CD14-positive monocyte (primary cell): ENCODE results near the gene PROB1. TPM values are rescaled to one million over a fixed set of nuclear protein-coding genes. Genes with fewer than 3 reads are reported as not detected.
"Not testable (repeated sequence)": the region's sequence is repeated elsewhere in the genome, so short reads cannot be mapped to it uniquely, and the experiment has no call there.

Source experiments
- DNase-seq, 3 donors: peaks; one replicate each; pipeline ENCODE4 v3.0.0-alpha.2; 2011 to 2022
- H2AFZ ChIP-seq: 2 replicates; pipeline ENCODE4 v1.6.0; 2012; ENCODE audit warnings: mild to moderate bottlenecking, low read depth, low read length, inconsistent platforms; ENCODE audit not compliant: insufficient read depth, poor library complexity, severe bottlenecking
- H3K27ac ChIP-seq, 2 donors: 1 replicate in 1 of 2; 2 replicates in 1 of 2; pipeline ENCODE4 v1.5.1; 2012 to 2013; ENCODE audit warnings: low read length in 2 of 2, control low read depth in 1 of 2, inconsistent platforms in 1 of 2, low read depth in 1 of 2, mild to moderate bottlenecking in 1 of 2
- H3K27me3 ChIP-seq, 2 donors: one replicate each; pipeline versions ENCODE4 v1.6.0 to v1.6.1; 2011 to 2013; ENCODE audit warnings: low read length in 2 of 2; ENCODE audit not compliant: control insufficient read depth in 2 of 2, insufficient read depth in 2 of 2
- H3K36me3 ChIP-seq, 2 donors: replicated peaks in 1 of 2; 1 replicate in 1 of 2; 2 replicates in 1 of 2; pipeline versions ENCODE4 v1.5.1 to v1.6.1; 2012 to 2013; ENCODE audit warnings: low read length in 2 of 2, control low read depth in 1 of 2, inconsistent platforms in 1 of 2, mild to moderate bottlenecking in 1 of 2; ENCODE audit not compliant: insufficient read depth in 2 of 2, control insufficient read depth in 1 of 2
- H3K4me1 ChIP-seq, 2 donors: 1 replicate in 1 of 2; 2 replicates in 1 of 2; pipeline versions ENCODE4 v1.5.1 to v1.6.1; 2012 to 2013; ENCODE audit warnings: low read length in 2 of 2, control low read depth in 1 of 2, inconsistent platforms in 1 of 2, mild to moderate bottlenecking in 1 of 2, moderate library complexity in 1 of 2; ENCODE audit not compliant: insufficient read depth in 2 of 2, control insufficient read depth in 1 of 2
- H3K4me2 ChIP-seq: replicated peaks from 2 replicates; pipeline ENCODE3; 2012; ENCODE audit warnings: low read length, moderate library complexity, mild to moderate bottlenecking; ENCODE audit not compliant: poor library complexity, severe bottlenecking; ENCODE audit errors: extremely low read depth
- H3K4me3 ChIP-seq, 3 experiments: fragments of 200-600 bp in 1 of 3; sonication (generic) in 1 of 3; replicated peaks in 1 of 3; 1 replicate in 2 of 3; 2 replicates in 1 of 3; pipeline ENCODE4 v1.5.1; 2011 to 2013; ENCODE audit warnings: low read length in 3 of 3, mild to moderate bottlenecking in 3 of 3, control low read depth in 2 of 3, low read depth in 2 of 3, inconsistent platforms in 1 of 3, moderate library complexity in 1 of 3
- H3K79me2 ChIP-seq: 2 replicates; pipeline ENCODE4 v1.6.0; 2012; ENCODE audit warnings: mild to moderate bottlenecking, control low read depth, inconsistent platforms, low read length, moderate library complexity; ENCODE audit not compliant: insufficient read depth
- H3K9ac ChIP-seq: 2 replicates; pipeline ENCODE4 v1.6.0; 2017; ENCODE audit warnings: low read length, mild to moderate bottlenecking; ENCODE audit not compliant: insufficient read depth, poor library complexity, severe bottlenecking
- H3K9me3 ChIP-seq, 2 donors: replicated peaks in 1 of 2; 1 replicate in 1 of 2; 2 replicates in 1 of 2; pipeline versions ENCODE4 v1.5.1 to v1.6.1; 2012 to 2013; ENCODE audit warnings: low read length in 2 of 2, control low read depth in 1 of 2; ENCODE audit not compliant: control insufficient read depth in 1 of 2, insufficient read depth in 1 of 2
- H4K20me1 ChIP-seq: 2 replicates; pipeline ENCODE4 v1.6.0; 2012; ENCODE audit warnings: mild to moderate bottlenecking, low read length, control low read depth, moderate library complexity; ENCODE audit not compliant: insufficient read depth
- H3K27ac Mint-ChIP-seq, 7 donors: one replicate each; pipeline ENCODE4 v1.8.0; 2020; ENCODE audit warnings: mild to moderate bottlenecking in 7 of 7, mixed read lengths in 7 of 7, moderate library complexity in 6 of 7, inconsistent platforms in 2 of 7
- H3K27me3 Mint-ChIP-seq, 3 donors: one replicate each; pipeline ENCODE4 v1.8.0; 2021 to 2022; ENCODE audit warnings: low read depth in 3 of 3, mild to moderate bottlenecking in 3 of 3, mixed read lengths in 3 of 3, moderate library complexity in 3 of 3, inconsistent platforms in 1 of 3
- H3K36me3 Mint-ChIP-seq, 2 donors: one replicate each; pipeline ENCODE4 v1.8.0; 2020; ENCODE audit warnings: mixed read lengths in 2 of 2, inconsistent platforms in 1 of 2, mild to moderate bottlenecking in 1 of 2
- H3K4me1 Mint-ChIP-seq: one replicate; pipeline ENCODE4 v1.8.0; 2020; ENCODE audit warnings: mild to moderate bottlenecking, mixed read lengths
- H3K4me3 Mint-ChIP-seq, 2 donors: one replicate each; pipeline ENCODE4 v1.8.0; 2020; ENCODE audit warnings: mild to moderate bottlenecking in 2 of 2, mixed read lengths in 2 of 2, moderate library complexity in 1 of 2
- H3K9me3 Mint-ChIP-seq, 7 donors: one replicate each; pipeline ENCODE4 v1.8.0; 2020 to 2022; ENCODE audit warnings: mixed read lengths in 7 of 7, mild to moderate bottlenecking in 6 of 7, moderate library complexity in 6 of 7, inconsistent platforms in 2 of 7
- CTCF ChIP-seq: fragments of 200-600 bp; IDR thresholded peaks from one replicate; pipeline ENCODE4 v1.8.0; 2022; ENCODE audit warnings: antibody characterized with exemption, mild to moderate bottlenecking
- WGBS: methylation state at CpG from one replicate; pipeline ENCODE4 v1.1.5; 2013; ENCODE audit warnings: missing lambda C conversion rate; ENCODE audit not compliant: insufficient coverage; 5-methylcytosine and 5-hydroxymethylcytosine counted together
- intact Hi-C, 2 donors: fragments of 100-400 bp; cut with micrococcal nuclease; formaldehyde crosslinking; loops; one replicate each; pipeline versions ENCODE4 v1.15.0 to v1.15.1; 2023
- polyA plus RNA-seq, 3 donors: library from polyadenylated mRNA; depleted of rRNA in 1 of 3; unstranded in 2 of 3; stranded (reverse) in 1 of 3; fragments of 300-500 nt in 2 of 3; fragments of >200 nt in 1 of 3; fragmentation: Illumina TruSeq in 2 of 3; gene quantifications; 1 replicate in 2 of 3; 2 replicates in 1 of 3; pipeline ENCODE4 v1.2.3, GENCODE V29; 2012 to 2021

The PROB1 gene
- polyA plus RNA-seq, 3 donors = 0.05 to 0.11 TPM; not detected in 1

GRCh38 chr5:139443831-139444453 is 49.0 kb upstream of the PROB1 start:
- Mint-ChIP-seq H3K4me1 (peaks cover 20% of the 10 kb centered on the region), H3K36me3 (no peaks in the 10 kb centered on the region), H3K4me3 (no peak overlapping the region), H3K27me3 (peaks cover 1 to 2% (median 2%) of the 10 kb centered on the region in 3 donors), H3K9me3 (no peaks in the 10 kb centered on the region), H3K27ac (peak overlapping the region in 1 of 7 donors; percentile 14)
- no peaks in the 10 kb centered on the region for H3K79me2 ChIP-seq
- no peak overlapping the region for H3K4me2 ChIP-seq
- WGBS = 44% methylated on average over 2 of the region's 4 CpGs
- no peaks in the 10 kb centered on the region for H4K20me1 ChIP-seq
- no peak overlapping the region for H3K4me3 ChIP-seq
- DNase-seq = no peak
- H2AFZ ChIP-seq = no peak overlapping the region
- no peaks in the 10 kb centered on the region for H3K27me3 ChIP-seq
- no peak overlapping the region for H3K27ac ChIP-seq
- no peaks in the 10 kb centered on the region for H3K9me3 ChIP-seq
- no peak overlapping the region for H3K9ac ChIP-seq
- no peak for TF ChIP-seq CTCF
- peaks cover 5 to 7% of the 10 kb centered on the region in 2 donors for H3K4me1 ChIP-seq
- intact Hi-C loops = no loop called here
- H3K36me3 ChIP-seq = no peaks in the 10 kb centered on the region

GRCh38 chr5:139440416-139440815 is 45.5 kb upstream of the PROB1 start:
- WGBS = 95% methylated on average over 13 of the region's 17 CpGs

More at GRCh38 chr5:139440416-139440815, 45.5 kb upstream of the PROB1 start:
- intact Hi-C loops, DNase-seq, H3K4me2 ChIP-seq, H3K27ac Mint-ChIP-seq, H3K27me3 Mint-ChIP-seq, H3K9ac ChIP-seq, H3K27me3 ChIP-seq, H3K4me3 Mint-ChIP-seq, H3K79me2 ChIP-seq, H2AFZ ChIP-seq, H3K27ac ChIP-seq, H3K9me3 ChIP-seq, H3K36me3 ChIP-seq, H3K9me3 Mint-ChIP-seq, H3K36me3 Mint-ChIP-seq, H4K20me1 ChIP-seq, H3K4me3 ChIP-seq: not testable (repeated sequence)
- H3K4me1 ChIP-seq = peaks cover 9 to 13% of the 10 kb centered on the region in 2 donors
- H3K4me1 Mint-ChIP-seq = peaks cover 23% of the 10 kb centered on the region
